ENCODE measurements around the gene NUP50. TPM values are rescaled to one million over a fixed set of nuclear protein-coding genes. Genes with fewer than 3 reads are reported as not detected.
"Not testable (repeated sequence)": the region's sequence is repeated elsewhere in the genome, so short reads cannot be mapped to it uniquely, and the experiment has no call there.

The NUP50 gene
- total and polyA plus RNA-seq, 2 donors (not counting 1 experiment from before 2014, with no cell fraction given): 9.1 to 105 TPM

DNA sequence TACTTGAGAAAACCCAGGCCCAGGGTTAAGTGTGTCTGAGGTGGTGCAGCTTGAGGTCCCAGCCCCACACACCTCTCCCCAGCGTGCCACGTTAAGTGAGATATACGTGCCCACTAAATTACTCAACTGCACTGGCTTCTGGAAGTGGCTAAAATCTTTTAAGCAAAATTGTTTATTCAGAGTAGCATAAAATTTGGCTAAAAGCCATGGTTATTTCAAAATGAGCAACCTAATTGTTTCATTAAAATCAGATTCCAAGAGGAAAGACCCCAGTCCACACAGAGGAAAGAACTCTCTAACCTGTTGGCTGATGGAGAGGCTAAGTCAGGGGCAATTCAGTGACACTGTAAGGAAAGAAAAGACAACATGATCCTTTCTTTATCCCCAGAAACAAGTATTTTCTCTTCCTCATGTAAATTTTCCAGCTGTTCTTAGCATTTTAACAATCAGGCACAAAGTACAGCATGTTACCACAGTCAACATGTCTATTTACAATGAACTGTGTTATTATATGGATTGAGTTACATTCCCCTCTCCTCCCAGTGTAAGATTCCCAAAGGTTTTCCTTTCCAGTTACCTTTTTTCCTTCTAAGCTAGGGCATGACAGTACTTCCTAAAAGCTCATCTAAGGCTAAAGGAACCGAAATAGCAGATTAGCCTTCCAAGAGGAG, 26.6 kb downstream of the NUP50 start:
- Histone ChIP-seq H4K20me1 (ENCODE audit: control insufficient read depth, insufficient read depth, low read length, poor library complexity, severe bottlenecking) (peaks cover 4% of the 10 kb centered on the region), H3K79me2 (ENCODE audit: control insufficient read depth, insufficient read depth, low read length) (no peaks in the 10 kb centered on the region), H3K9me3 (ENCODE audit: control extremely low read depth in 1 of 3, control insufficient read depth in 2 of 3, insufficient read depth in 1 of 3, low read length in 2 of 3) (no peaks in the 10 kb centered on the region), H3K4me3 (ENCODE audit: control extremely low read depth in 1 of 5, extremely low read depth in 1 of 5, insufficient read depth in 1 of 5, low read depth in 2 of 5, low read length in 4 of 5) (no peak overlapping the region), H3K27ac (ENCODE audit: low read length in 2 of 2) (no peak overlapping the region), H3K9ac (ENCODE audit: low read length) (no peak overlapping the region), H3K4me2 (replicated peaks; ENCODE audit: low read depth, low read length, poor library complexity, severe bottlenecking) (no peak overlapping the region), H2AFZ (ENCODE audit: insufficient read depth, low read depth, low read length, poor library complexity, severe bottlenecking) (no peak overlapping the region), H3K27me3 (replicated peaks in 1 of 4; ENCODE audit: control extremely low read depth in 1 of 4, control insufficient read depth in 3 of 4, insufficient read depth in 4 of 4, low read length in 3 of 4) (no peaks in the 10 kb centered on the region), H3K36me3 (replicated peaks in 1 of 2; ENCODE audit: control extremely low read depth in 1 of 2, control insufficient read depth in 1 of 2, extremely low read depth in 1 of 2, insufficient read depth in 2 of 2, low read length in 1 of 2) (peaks cover 0 to 28% of the 10 kb centered on the region in 2 experiments), H3K4me1 (ENCODE audit: control insufficient read depth in 2 of 2, insufficient read depth in 2 of 2, low read length in 2 of 2) (no peaks in the 10 kb centered on the region)
- ChIA-PET CTCF (interaction anchor here (1.9 kb wide), 1 partner anchor 73 kb away, joined by 4 read pairs; no protein-coding TSS in a partner anchor), POLR2A (no interaction called here)
- no CpG with 5 or more reads among the region's 4 CpGs for WGBS (ENCODE audit: insufficient coverage)
- Mint-ChIP-seq H3K27ac (no peak overlapping the region), H3K9me3 (ENCODE audit: insufficient read depth) (no peaks in the 10 kb centered on the region), H3K4me3 (no peak overlapping the region), H3K27me3 (no peaks in the 10 kb centered on the region), H3K4me1 (no peaks in the 10 kb centered on the region)
- TF ChIP-seq EZH2 (IDR thresholded peaks at IDR 0.05; ENCODE audit: borderline replicate concordance, insufficient read depth, low read depth, low read length, poor library complexity, severe bottlenecking): no peak
- TF ChIP-seq, protein P1, sequence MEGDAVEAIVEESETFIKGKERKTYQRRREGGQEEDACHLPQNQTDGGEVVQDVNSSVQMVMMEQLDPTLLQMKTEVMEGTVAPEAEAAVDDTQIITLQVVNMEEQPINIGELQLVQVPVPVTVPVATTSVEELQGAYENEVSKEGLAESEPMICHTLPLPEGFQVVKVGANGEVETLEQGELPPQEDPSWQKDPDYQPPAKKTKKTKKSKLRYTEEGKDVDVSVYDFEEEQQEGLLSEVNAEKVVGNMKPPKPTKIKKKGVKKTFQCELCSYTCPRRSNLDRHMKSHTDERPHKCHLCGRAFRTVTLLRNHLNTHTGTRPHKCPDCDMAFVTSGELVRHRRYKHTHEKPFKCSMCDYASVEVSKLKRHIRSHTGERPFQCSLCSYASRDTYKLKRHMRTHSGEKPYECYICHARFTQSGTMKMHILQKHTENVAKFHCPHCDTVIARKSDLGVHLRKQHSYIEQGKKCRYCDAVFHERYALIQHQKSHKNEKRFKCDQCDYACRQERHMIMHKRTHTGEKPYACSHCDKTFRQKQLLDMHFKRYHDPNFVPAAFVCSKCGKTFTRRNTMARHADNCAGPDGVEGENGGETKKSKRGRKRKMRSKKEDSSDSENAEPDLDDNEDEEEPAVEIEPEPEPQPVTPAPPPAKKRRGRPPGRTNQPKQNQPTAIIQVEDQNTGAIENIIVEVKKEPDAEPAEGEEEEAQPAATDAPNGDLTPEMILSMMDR (IDR thresholded peaks at IDR 0.05): no peak
- DNase-seq (no peak), ATAC-seq (ENCODE audit: low read depth) (no peak)
- intact Hi-C loops (cut with micrococcal nuclease): no loop called here

DNA sequence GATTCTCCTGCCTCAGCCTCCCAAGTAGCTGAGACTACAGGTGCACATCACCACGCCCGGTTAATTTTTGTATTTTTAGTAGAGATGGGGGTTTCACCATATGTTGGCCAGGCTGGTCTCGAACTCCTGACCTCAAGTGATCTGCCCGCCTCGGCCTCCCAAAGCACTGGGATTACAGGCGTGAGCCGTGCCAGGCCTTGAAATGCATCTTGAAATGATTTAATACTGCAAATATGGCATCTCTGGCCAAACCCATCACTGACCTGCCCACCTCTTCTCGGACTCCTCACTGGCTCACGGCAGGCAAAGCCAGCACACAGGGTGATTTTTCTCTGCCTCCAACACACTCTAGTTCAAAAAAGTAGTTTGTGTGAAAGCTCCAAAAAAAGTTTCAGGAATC, 28.0 kb downstream of the NUP50 start:
- DNase-seq; H3K4me1 Mint-ChIP-seq; H3K4me3 ChIP-seq (ENCODE audit: control extremely low read depth in 1 of 5, extremely low read depth in 1 of 5, insufficient read depth in 1 of 5, low read depth in 2 of 5, low read length in 4 of 5); H3K9me3 ChIP-seq (ENCODE audit: control extremely low read depth in 1 of 3, control insufficient read depth in 2 of 3, insufficient read depth in 1 of 3, low read length in 2 of 3); H3K9me3 Mint-ChIP-seq (ENCODE audit: insufficient read depth); ATAC-seq (ENCODE audit: low read depth); H3K4me1 ChIP-seq (ENCODE audit: control insufficient read depth in 2 of 2, insufficient read depth in 2 of 2, low read length in 2 of 2); H3K4me2 ChIP-seq (replicated peaks; ENCODE audit: low read depth, low read length, poor library complexity, severe bottlenecking); H3K4me3 Mint-ChIP-seq; H3K27ac ChIP-seq (ENCODE audit: low read length in 2 of 2); H3K9ac ChIP-seq (ENCODE audit: low read length); H4K20me1 ChIP-seq (ENCODE audit: control insufficient read depth, insufficient read depth, low read length, poor library complexity, severe bottlenecking); H2AFZ ChIP-seq (ENCODE audit: insufficient read depth, low read depth, low read length, poor library complexity, severe bottlenecking); H3K27me3 Mint-ChIP-seq; H3K27me3 ChIP-seq (replicated peaks in 1 of 4; ENCODE audit: control extremely low read depth in 1 of 4, control insufficient read depth in 3 of 4, insufficient read depth in 4 of 4, low read length in 3 of 4); intact Hi-C loops (cut with micrococcal nuclease); H3K79me2 ChIP-seq (ENCODE audit: control insufficient read depth, insufficient read depth, low read length); H3K27ac Mint-ChIP-seq: not testable (repeated sequence)
- CTCF ChIA-PET: interaction anchor here (0.6 to 1.9 kb wide), 2 partner anchors 72 to 83 kb away, joined by 3 to 4 read pairs; no protein-coding TSS in a partner anchor
- POLR2A ChIA-PET: interaction anchor here (0.7 kb wide), 1 partner anchor 76 kb away, joined by 6 read pairs; no protein-coding TSS in a partner anchor
- peaks cover 0 to 29% of the 10 kb centered on the region in 2 experiments for H3K36me3 ChIP-seq (replicated peaks in 1 of 2; ENCODE audit: control extremely low read depth in 1 of 2, control insufficient read depth in 1 of 2, extremely low read depth in 1 of 2, insufficient read depth in 2 of 2, low read length in 1 of 2)
- 98% methylated on average over 5 of the region's 9 CpGs for WGBS (ENCODE audit: insufficient coverage)
